H1 (cell line): ENCODE measurements around the gene SCRG1. TPM values are rescaled to one million over a fixed set of nuclear protein-coding genes. Genes with fewer than 3 reads are reported as not detected.

Experiments used
- CTCF ChIA-PET: fragments of 300-600 bp; sonication (Branson Sonifier 250); formaldehyde crosslinking; loops from one replicate; lab custom pipeline; 2021; ENCODE audit not compliant: partially characterized antibody; lab: Charles Lee
- POLR2A ChIA-PET: fragments of 300-600 bp; sonication (Branson Sonifier 250); formaldehyde crosslinking; loops from one replicate; lab custom pipeline; 2021; ENCODE audit warnings: inconsistent platforms; ENCODE audit not compliant: partially characterized antibody; lab: Charles Lee
- DNase-seq, 2 experiments: peaks; one replicate each; pipeline versions ENCODE4 v3.0.0 to v3.0.0-alpha.2; 2010 to 2022; ENCODE audit warnings: low spot score in 2 of 2, low read depth in 1 of 2, mixed read lengths in 1 of 2
- FAIRE-seq: peaks from 2 replicates; lab custom pipeline; 2011; peaks lifted over from hg19 to GRCh38; lab: Jason Lieb, UNC
- H2AFZ ChIP-seq: 2 replicates; pipeline ENCODE4 v1.8.1; 2012; ENCODE audit warnings: low read length, inconsistent platforms
- H2AK5ac ChIP-seq: 2 replicates; pipeline ENCODE4 v1.6.1; 2013; ENCODE audit warnings: low read depth, low read length
- H2BK120ac ChIP-seq: replicated peaks from 2 replicates; pipeline ENCODE3; 2013; ENCODE audit warnings: low read depth, low read length, inconsistent platforms
- H2BK12ac ChIP-seq: 2 replicates; pipeline ENCODE4 v1.6.1; 2013; ENCODE audit warnings: low read depth, low read length
- H2BK15ac ChIP-seq: 2 replicates; pipeline ENCODE4 v1.6.1; 2013; ENCODE audit warnings: low read length
- H2BK20ac ChIP-seq: 2 replicates; pipeline ENCODE4 v1.6.1; 2013; ENCODE audit warnings: low read length
- H2BK5ac ChIP-seq: 2 replicates; pipeline ENCODE4 v1.6.1; 2013; ENCODE audit warnings: low read depth, low read length
- H3K14ac ChIP-seq: 2 replicates; pipeline ENCODE4 v1.6.1; 2013; ENCODE audit warnings: inconsistent platforms; ENCODE audit not compliant: insufficient read length
- H3K18ac ChIP-seq: 2 replicates; pipeline ENCODE4 v1.6.1; 2013; ENCODE audit warnings: low read length; ENCODE audit errors: extremely low read depth
- H3K23ac ChIP-seq: 2 replicates; pipeline ENCODE4 v1.6.1; 2013; ENCODE audit warnings: inconsistent platforms; ENCODE audit not compliant: insufficient read length
- H3K23me2 ChIP-seq: 2 replicates; pipeline ENCODE4 v1.6.1; 2013; ENCODE audit warnings: low read depth, low read length
- H3K27ac ChIP-seq: 2 replicates; pipeline ENCODE4 v1.6.1; 2011; ENCODE audit warnings: low read depth, low read length, inconsistent platforms
- H3K27me3 ChIP-seq, 4 experiments: replicated peaks in 1 of 4; 1 replicate in 1 of 4; 2 replicates in 3 of 4; pipeline versions ENCODE4 v1.6.1 to v1.8.1; 2011 to 2013; ENCODE audit warnings: low read length in 3 of 4, mild to moderate bottlenecking in 3 of 4, inconsistent platforms in 2 of 4, mixed read lengths in 2 of 4, moderate library complexity in 1 of 4; ENCODE audit not compliant: control insufficient read depth in 3 of 4, insufficient read depth in 3 of 4; ENCODE audit errors: extremely low read depth in 1 of 4
- H3K36me3 ChIP-seq, 4 experiments: 2 replicates each; pipeline versions ENCODE4 v1.6.1 to v1.8.1; 2011 to 2013; ENCODE audit warnings: mild to moderate bottlenecking in 4 of 4, low read length in 3 of 4, moderate library complexity in 2 of 4, control low read depth in 1 of 4, inconsistent platforms in 1 of 4; ENCODE audit not compliant: insufficient read depth in 4 of 4, control insufficient read depth in 2 of 4
- H3K4ac ChIP-seq: replicated peaks from 2 replicates; pipeline ENCODE3; 2013; ENCODE audit warnings: low read length, low read depth, mixed read lengths, inconsistent platforms; ENCODE audit not compliant: insufficient read length
- H3K4me1 ChIP-seq, 4 experiments: replicated peaks in 1 of 4; 1 replicate in 1 of 4; 2 replicates in 3 of 4; pipeline versions ENCODE4 v1.6.1 to v1.8.1; 2011 to 2013; ENCODE audit warnings: low read length in 3 of 4, inconsistent platforms in 2 of 4, mixed read lengths in 1 of 4; ENCODE audit not compliant: insufficient read depth in 4 of 4, control insufficient read depth in 3 of 4
- H3K4me2 ChIP-seq, 2 experiments: 2 replicates each; pipeline versions ENCODE4 v1.6.1 to v1.8.1; 2011 to 2013; ENCODE audit warnings: low read depth in 2 of 2, low read length in 2 of 2, control low read depth in 1 of 2, inconsistent platforms in 1 of 2, mild to moderate bottlenecking in 1 of 2; ENCODE audit not compliant: insufficient read depth in 1 of 2
- H3K4me3 ChIP-seq, 4 experiments: fragments of 200-600, 300-600 bp in 1 of 4; sonication (generic), shearing (Covaris generic), sonication (Bioruptor Twin) in 1 of 4; 2 replicates each; pipeline versions ENCODE4 v1.5.1 to v1.8.1; 2011 to 2016; ENCODE audit warnings: low read length in 4 of 4, low read depth in 3 of 4, control low read depth in 2 of 4, inconsistent platforms in 2 of 4, mild to moderate bottlenecking in 2 of 4, mixed read lengths in 1 of 4, moderate library complexity in 1 of 4; ENCODE audit not compliant: insufficient read depth in 2 of 4; ENCODE audit errors: extremely low read depth in 1 of 4
- H3K56ac ChIP-seq: replicated peaks from 2 replicates; pipeline ENCODE3; 2013; ENCODE audit warnings: low read depth, mild to moderate bottlenecking, mixed read lengths, low read length, inconsistent platforms; ENCODE audit not compliant: insufficient read length
- H3K79me1 ChIP-seq: 2 replicates; pipeline ENCODE4 v1.6.1; 2013; ENCODE audit warnings: low read depth, low read length, control low read depth
- H3K79me2 ChIP-seq, 2 experiments: 2 replicates each; pipeline versions ENCODE4 v1.6.1 to v1.8.1; 2012 to 2013; ENCODE audit warnings: low read length in 2 of 2, mild to moderate bottlenecking in 2 of 2, inconsistent platforms in 1 of 2; ENCODE audit not compliant: insufficient read depth in 2 of 2, control insufficient read depth in 1 of 2
- H3K9ac ChIP-seq, 4 experiments: replicated peaks in 1 of 4; 1 replicate in 1 of 4; 2 replicates in 3 of 4; pipeline versions ENCODE4 v1.6.1 to v1.8.1; 2011 to 2013; ENCODE audit warnings: low read depth in 3 of 4, low read length in 3 of 4, control low read depth in 2 of 4, mild to moderate bottlenecking in 2 of 4, moderate library complexity in 2 of 4, inconsistent platforms in 1 of 4; ENCODE audit errors: extremely low read depth in 1 of 4
- H3K9me3 ChIP-seq, 2 experiments: 2 replicates each; pipeline versions ENCODE4 v1.6.1 to v1.8.1; 2012 to 2013; ENCODE audit warnings: mild to moderate bottlenecking in 2 of 2, moderate library complexity in 2 of 2, control low read depth in 1 of 2, inconsistent platforms in 1 of 2, low read depth in 1 of 2, low read length in 1 of 2, mixed read lengths in 1 of 2; ENCODE audit not compliant: insufficient read depth in 2 of 2
- H4K20me1 ChIP-seq, 2 experiments: replicated peaks in 1 of 2; 2 replicates each; pipeline versions ENCODE3 to v1.8.1; 2011 to 2013; ENCODE audit warnings: inconsistent platforms in 2 of 2, low read length in 2 of 2, mild to moderate bottlenecking in 1 of 2; ENCODE audit not compliant: insufficient read depth in 2 of 2, control insufficient read depth in 1 of 2
- H4K5ac ChIP-seq: 2 replicates; pipeline ENCODE4 v1.6.1; 2013; ENCODE audit warnings: low read length, low read depth, mixed read lengths, inconsistent platforms; ENCODE audit not compliant: insufficient read length
- H4K8ac ChIP-seq: 2 replicates; pipeline ENCODE4 v1.8.0; 2013; ENCODE audit warnings: mild to moderate bottlenecking, moderate library complexity, low read length, inconsistent platforms; ENCODE audit not compliant: insufficient read depth; ENCODE audit errors: extremely low read depth
- H4K91ac ChIP-seq: replicated peaks from 2 replicates; pipeline ENCODE3; 2013; ENCODE audit warnings: low read length, mixed read lengths, inconsistent platforms; ENCODE audit not compliant: insufficient read length
- CHD1 ChIP-seq: IDR thresholded peaks from 2 replicates; pipeline ENCODE4 v1.6.1; 2012; ENCODE audit warnings: low read depth, low read length, improper control_type of control experiment
- SAP30 ChIP-seq: fragments of 300-600 bp; sonication (generic); IDR thresholded peaks from 2 replicates; pipeline ENCODE4 v1.7.1; 2012; ENCODE audit warnings: low read length, moderate library complexity, mild to moderate bottlenecking, inconsistent platforms; ENCODE audit not compliant: insufficient read depth, insufficient replicate concordance
- SUZ12 ChIP-seq: fragments of 200-600 bp; sonication (generic); IDR thresholded peaks from 2 replicates; pipeline ENCODE4 v1.6.1; 2012; ENCODE audit warnings: mild to moderate bottlenecking, inconsistent platforms, low read length, moderate library complexity, mixed read lengths
- WGBS, 2 experiments: shearing (Covaris generic) in 1 of 2; methylation state at CpG; one replicate each; pipeline versions ENCODE4 v1.1.6 to v1.1.7; 2013 to 2015; ENCODE audit warnings: low lambda C conversion rate in 2 of 2, mixed read lengths in 2 of 2, inconsistent platforms in 1 of 2, low coverage in 1 of 2, missing lambda C conversion rate in 1 of 2; ENCODE audit not compliant: insufficient replicate concordance in 2 of 2, insufficient coverage in 1 of 2, insufficient read length in 1 of 2; ENCODE audit errors: extremely low coverage in 1 of 2, missing lambda C conversion rate in 1 of 2; 5-methylcytosine and 5-hydroxymethylcytosine counted together
- polyA plus RNA-seq, 7 experiments: library from polyadenylated mRNA; depleted of rRNA in 3 of 7; stranded (reverse) in 5 of 7; unstranded in 2 of 7; fragments of >200 nt in 5 of 7; fragments of 200-250 nt in 2 of 7; gene quantifications; 1 replicate in 5 of 7; 2 replicates in 1 of 7; 4 replicates in 1 of 7; pipeline versions ENCODE4 v1.2.1 to v1.2.3, GENCODE V29; 2011 to 2013; ENCODE audit warnings: missing spikeins in 2 of 7, mixed read lengths in 2 of 7
- total RNA-seq: library from RNA; stranded (reverse); fragmentation: NEBNext Ultra II Directional; extraction: Animal tissue kit (Norgen Biotek cat#: 25700); gene quantifications from 2 replicates; pipeline ENCODE4 v1.2.1, GENCODE V29; 2021

The SCRG1 gene
- total and polyA plus RNA-seq, 2 of the 8 experiments (the other 6 are each of a cell fraction or from before 2014, with no cell fraction given), result not detected

GRCh38 chr4:173448103-173448502 lies 49.2 kb upstream of the SCRG1 start:
- Histone ChIP-seq H2AFZ (no peak overlapping the region), H2BK12ac (no peak overlapping the region), H2BK5ac (no peak overlapping the region), H3K27me3 (no peaks in the 10 kb centered on the region), H3K79me1 (no peaks in the 10 kb centered on the region), H3K23ac (no peak overlapping the region), H3K36me3 (no peaks in the 10 kb centered on the region), H3K23me2 (no peaks in the 10 kb centered on the region), H3K56ac (no peak overlapping the region), H2BK120ac (no peak overlapping the region), H3K79me2 (no peaks in the 10 kb centered on the region), H3K9ac (no peak overlapping the region), H4K8ac (no peak overlapping the region), H3K9me3 (no peaks in the 10 kb centered on the region), H4K5ac (no peak overlapping the region), H3K27ac (no peak overlapping the region), H2BK15ac (no peak overlapping the region), H3K4me3 (no peak overlapping the region), H3K14ac (no peak overlapping the region), H3K4me2 (no peak overlapping the region), H4K20me1 (no peaks in the 10 kb centered on the region), H3K18ac (no peak overlapping the region), H2AK5ac (no peak overlapping the region), H3K4ac (no peak overlapping the region), H4K91ac (no peak overlapping the region), H3K4me1 (no peaks in the 10 kb centered on the region), H2BK20ac (no peak overlapping the region)
- DNase-seq (no peak), FAIRE-seq (no peak)
- no peak for TF ChIP-seq CHD1
- no peak for TF ChIP-seq SUZ12
- no peak for TF ChIP-seq SAP30
- POLR2A ChIA-PET, result no interaction called here
- CTCF ChIA-PET, result no interaction called here
- 91% methylated on average over 2 of the region's 2 CpGs; no CpG with 5 or more reads in 1 of the 2 experiments for WGBS, 2 experiments
